GM12891 (cell line): ENCODE data around the gene UBE2Q2.

Experiments used
- POLR2A ChIP-seq: IDR thresholded peaks from 2 replicates; pipeline ENCODE4 v1.6.1; 2011; ENCODE audit warnings: low read depth, low read length, control low read depth
- SPI1 ChIP-seq: IDR thresholded peaks from 2 replicates; pipeline ENCODE4 v1.6.1; 2011; ENCODE audit warnings: low read depth, low read length, control low read depth
- TAF1 ChIP-seq: IDR thresholded peaks from 2 replicates; pipeline ENCODE4 v1.6.1; 2011; ENCODE audit warnings: low read depth, low read length, control low read depth

DNA sequence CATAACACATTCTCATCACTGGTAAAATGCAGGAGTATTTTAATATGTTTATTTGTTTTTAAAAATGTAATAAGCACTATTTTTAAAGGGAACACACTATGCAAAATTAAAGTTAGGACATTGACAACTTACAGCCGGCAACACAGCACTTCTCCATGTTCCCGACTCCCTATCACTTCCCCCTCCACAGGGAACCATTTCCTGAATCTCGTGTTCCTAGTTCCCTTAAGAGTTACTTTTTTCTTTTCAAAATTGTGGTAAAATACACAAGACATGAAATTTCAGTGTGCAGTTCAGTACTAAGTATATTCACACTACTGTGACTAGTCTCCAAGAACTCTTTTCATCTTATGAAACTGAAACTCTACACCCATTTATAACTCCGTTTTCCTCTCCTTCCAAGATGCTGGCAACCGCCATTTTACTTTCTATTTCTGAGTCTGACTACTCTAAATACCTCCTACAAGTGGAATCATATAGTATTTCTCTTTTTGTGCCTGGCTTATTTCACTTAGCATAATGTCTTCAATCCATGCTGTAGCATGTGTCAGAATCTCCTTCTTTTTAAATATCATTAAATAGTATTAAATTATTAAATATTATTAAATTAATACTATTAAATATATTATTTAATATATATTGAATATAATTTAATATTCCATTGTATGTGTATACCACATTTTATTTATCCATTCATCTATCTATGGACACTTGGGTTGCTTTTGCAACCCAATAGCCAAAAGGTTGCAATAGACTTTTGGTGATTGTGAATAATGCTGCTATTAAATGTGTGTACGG, 25.9 kb upstream of the UBE2Q2 start:
- TF ChIP-seq POLR2A (no peak), TAF1 (no peak), SPI1 (no peak)
